ENCODE data around the gene LRRC26. TPM values are rescaled to one million over a fixed set of nuclear protein-coding genes. Genes with fewer than 3 reads are reported as not detected.

The LRRC26 gene
- total RNA-seq, 1 experiment from 2014 or later = 2.4 TPM

DNA sequence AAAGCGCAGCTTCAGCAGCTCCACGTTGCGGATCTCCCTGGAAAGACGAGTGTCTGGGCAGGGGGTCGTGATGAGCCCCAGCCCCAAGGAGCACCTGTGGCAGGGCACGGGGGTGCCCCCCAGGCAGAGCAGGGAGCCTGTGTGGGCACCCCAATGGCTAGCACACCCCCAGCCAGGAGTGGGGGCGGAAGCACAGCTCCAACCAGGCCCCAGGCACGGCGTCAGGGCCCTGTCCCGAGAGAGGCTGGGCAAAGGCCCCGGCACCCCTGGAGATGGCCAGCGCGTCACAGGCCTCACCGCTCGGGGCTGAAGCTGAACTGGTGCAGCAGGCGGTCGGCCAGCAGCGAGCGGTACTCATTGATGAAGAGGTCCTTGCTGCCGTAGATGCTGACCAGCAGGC, 10.6 kb upstream of the LRRC26 start:
- Histone ChIP-seq H3K9ac (ENCODE audit: low read length) (no peak overlapping the region), H3K4me1 (ENCODE audit: control insufficient read depth in 1 of 2, insufficient read depth in 2 of 2, low read length in 2 of 2) (peaks cover 0 to 15% of the 10 kb centered on the region in 2 experiments; a peak in 2 of 4 replicates), H4K20me1 (ENCODE audit: insufficient read depth) (no peaks in the 10 kb centered on the region), H3K9me3 (ENCODE audit: control insufficient read depth in 1 of 2, insufficient read depth in 1 of 2, low read depth in 1 of 2, low read length in 2 of 2) (no peaks in the 10 kb centered on the region), H3K27ac (ENCODE audit: low read depth, low read length) (no peak overlapping the region), H3K4me2 (ENCODE audit: low read length) (no peak overlapping the region), H3K4me3 (replicated peaks in 1 of 2; ENCODE audit: low read depth in 1 of 2, low read length in 2 of 2) (no peak overlapping the region), H3K36me3 (ENCODE audit: control insufficient read depth in 1 of 2, insufficient read depth in 2 of 2, low read length in 2 of 2) (peaks cover 0 to 4% of the 10 kb centered on the region in 2 experiments; a peak in 2 of 4 replicates), H3K9me2 (ENCODE audit: insufficient read depth) (no peaks in the 10 kb centered on the region), H3K27me3 (ENCODE audit: insufficient read depth, low read length) (no peaks in the 10 kb centered on the region), H3K79me2 (ENCODE audit: insufficient read depth, low read length) (peaks cover 3% of the 10 kb centered on the region; the same call in 1 of the 2 replicates), H2AFZ (ENCODE audit: low read depth, low read length, poor library complexity, severe bottlenecking) (no peak overlapping the region)
- intact Hi-C loops (cut with micrococcal nuclease) = no loop called here
- no peak for ATAC-seq
- CTCF ChIA-PET = no interaction called here
- TF ChIP-seq EGR1 (IDR thresholded peaks at IDR 0.05; ENCODE audit: low read depth) (no peak), CTCF (IDR thresholded peaks at IDR 0.05 in 2 of 3, conservative IDR thresholded peaks at IDR 0.05 in 1 of 3; ENCODE audit: borderline replicate concordance in 1 of 3, insufficient read depth in 1 of 3, low read depth in 2 of 3, low read length in 2 of 3) (no peak), CBX3 (IDR thresholded peaks at IDR 0.05; ENCODE audit: low read depth) (no peak), POLR2A (IDR thresholded peaks at IDR 0.05; ENCODE audit: borderline replicate concordance, extremely low read depth, insufficient read depth, insufficient read length) (no peak), RAD21 (IDR thresholded peaks at IDR 0.05; ENCODE audit: low read depth) (no peak), SIN3A (IDR thresholded peaks at IDR 0.05; ENCODE audit: low read depth) (no peak), POLR2AphosphoS5 (IDR thresholded peaks at IDR 0.05; ENCODE audit: low read depth, low read length) (no peak)
- DNase-seq (ENCODE audit: low read depth, low spot score) = no peak
- RAD21 ChIA-PET (ENCODE audit: low non-redundant PET in 1 of 2, low total read pairs in 2 of 2, uncharacterized antibody in 2 of 2, unreplicated experiment in 2 of 2) = no interaction called here
- no TSS peak for BruUV-seq (replicated peaks)
- POLR2A ChIA-PET = no interaction called here

GRCh38 chr9:137179761-137180160, 9.9 kb upstream of the LRRC26 start:
- no peaks in the 10 kb centered on the region for H3K9me2 ChIP-seq (ENCODE audit: insufficient read depth)
- peaks cover 0 to 3% of the 10 kb centered on the region in 2 experiments; a peak in 2 of 4 replicates for H3K36me3 ChIP-seq (ENCODE audit: control insufficient read depth in 1 of 2, insufficient read depth in 2 of 2, low read length in 2 of 2)
- no peak overlapping the region for H3K9ac ChIP-seq (ENCODE audit: low read length)
- H3K4me2 ChIP-seq (ENCODE audit: low read length) = no peak overlapping the region
- ChIA-PET CTCF (no interaction called here), RAD21 (ENCODE audit: low non-redundant PET in 1 of 2, low total read pairs in 2 of 2, uncharacterized antibody in 2 of 2, unreplicated experiment in 2 of 2) (no interaction called here), POLR2A (no interaction called here)
- H2AFZ ChIP-seq (ENCODE audit: low read depth, low read length, poor library complexity, severe bottlenecking) = no peak overlapping the region
- no peak for ATAC-seq
- no peaks in the 10 kb centered on the region for H4K20me1 ChIP-seq (ENCODE audit: insufficient read depth)
- TF ChIP-seq MAX (IDR thresholded peaks at IDR 0.05) = no peak
- H3K27ac ChIP-seq (ENCODE audit: low read depth, low read length) = no peak overlapping the region
- no TSS peak for BruUV-seq (replicated peaks)
- H3K27me3 ChIP-seq (ENCODE audit: insufficient read depth, low read length) = no peaks in the 10 kb centered on the region
- peaks cover 0 to 15% of the 10 kb centered on the region in 2 experiments; a peak in 2 of 4 replicates for H3K4me1 ChIP-seq (ENCODE audit: control insufficient read depth in 1 of 2, insufficient read depth in 2 of 2, low read length in 2 of 2)
- no peak for DNase-seq (ENCODE audit: low read depth, low spot score)
- H3K4me3 ChIP-seq (replicated peaks in 1 of 2; ENCODE audit: low read depth in 1 of 2, low read length in 2 of 2) = no peak overlapping the region
- intact Hi-C loops (cut with micrococcal nuclease) = no loop called here
- no peaks in the 10 kb centered on the region; the same call in 1 of the 2 replicates for H3K79me2 ChIP-seq (ENCODE audit: insufficient read depth, low read length)
- no peaks in the 10 kb centered on the region for H3K9me3 ChIP-seq (ENCODE audit: control insufficient read depth in 1 of 2, insufficient read depth in 1 of 2, low read depth in 1 of 2, low read length in 2 of 2)

Measured in HCT116 (cell line).